Transverse colon (tissue), 3 donors: ENCODE data around the gene CADPS.

ENCODE experiments used
- EP300 ChIP-seq: sonication (generic); formaldehyde crosslinking; IDR thresholded peaks from one replicate; pipeline ENCODE4 v1.6.1; 2017; ENCODE audit warnings: antibody characterized with exemption, low read depth
- TF ChIP-seq, protein P1 (sequence below), 5 experiments: fragments of 200-600 bp in 3 of 5; fragments of 450-650 bp in 2 of 5; sonication (generic) in 3 of 5; IDR thresholded peaks; 1 replicate in 2 of 5; 2 replicates in 3 of 5; pipeline ENCODE4 v1.5.1; 2016 to 2017; ENCODE audit warnings: antibody characterized with exemption in 5 of 5, inconsistent platforms in 3 of 5, mild to moderate bottlenecking in 2 of 5, moderate library complexity in 1 of 5

DNA sequence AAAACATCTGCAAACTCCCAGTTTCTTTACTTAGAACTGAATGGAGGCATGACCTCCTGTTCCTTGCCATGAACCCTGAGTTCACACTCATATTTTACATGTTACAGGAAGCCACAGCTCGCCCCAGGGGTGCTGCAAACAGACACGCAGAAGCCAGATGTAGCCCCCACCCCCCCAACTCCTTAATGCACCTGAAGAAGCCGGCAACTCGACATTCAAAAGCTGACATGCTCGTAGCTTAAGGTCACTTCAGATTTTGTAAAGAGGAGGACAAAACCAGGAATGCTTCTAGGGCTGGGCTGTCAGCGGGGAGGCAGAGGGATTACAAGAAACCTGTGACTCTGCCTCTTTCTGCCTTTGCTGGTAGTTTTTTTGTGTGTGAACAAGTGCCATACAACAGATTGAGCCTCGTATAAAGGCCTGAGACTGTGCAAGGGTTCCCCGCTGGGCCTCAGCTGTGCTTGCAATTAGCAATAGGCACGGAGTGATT lies 459.9 kb downstream of the CADPS start:
- no peak for TF ChIP-seq EP300
- TF ChIP-seq, protein P1, sequence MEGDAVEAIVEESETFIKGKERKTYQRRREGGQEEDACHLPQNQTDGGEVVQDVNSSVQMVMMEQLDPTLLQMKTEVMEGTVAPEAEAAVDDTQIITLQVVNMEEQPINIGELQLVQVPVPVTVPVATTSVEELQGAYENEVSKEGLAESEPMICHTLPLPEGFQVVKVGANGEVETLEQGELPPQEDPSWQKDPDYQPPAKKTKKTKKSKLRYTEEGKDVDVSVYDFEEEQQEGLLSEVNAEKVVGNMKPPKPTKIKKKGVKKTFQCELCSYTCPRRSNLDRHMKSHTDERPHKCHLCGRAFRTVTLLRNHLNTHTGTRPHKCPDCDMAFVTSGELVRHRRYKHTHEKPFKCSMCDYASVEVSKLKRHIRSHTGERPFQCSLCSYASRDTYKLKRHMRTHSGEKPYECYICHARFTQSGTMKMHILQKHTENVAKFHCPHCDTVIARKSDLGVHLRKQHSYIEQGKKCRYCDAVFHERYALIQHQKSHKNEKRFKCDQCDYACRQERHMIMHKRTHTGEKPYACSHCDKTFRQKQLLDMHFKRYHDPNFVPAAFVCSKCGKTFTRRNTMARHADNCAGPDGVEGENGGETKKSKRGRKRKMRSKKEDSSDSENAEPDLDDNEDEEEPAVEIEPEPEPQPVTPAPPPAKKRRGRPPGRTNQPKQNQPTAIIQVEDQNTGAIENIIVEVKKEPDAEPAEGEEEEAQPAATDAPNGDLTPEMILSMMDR (IDR thresholded peaks at IDR 0.05) = no peak
